ENCODE data around the gene FAM177B.

The FAM177B gene

DNA sequence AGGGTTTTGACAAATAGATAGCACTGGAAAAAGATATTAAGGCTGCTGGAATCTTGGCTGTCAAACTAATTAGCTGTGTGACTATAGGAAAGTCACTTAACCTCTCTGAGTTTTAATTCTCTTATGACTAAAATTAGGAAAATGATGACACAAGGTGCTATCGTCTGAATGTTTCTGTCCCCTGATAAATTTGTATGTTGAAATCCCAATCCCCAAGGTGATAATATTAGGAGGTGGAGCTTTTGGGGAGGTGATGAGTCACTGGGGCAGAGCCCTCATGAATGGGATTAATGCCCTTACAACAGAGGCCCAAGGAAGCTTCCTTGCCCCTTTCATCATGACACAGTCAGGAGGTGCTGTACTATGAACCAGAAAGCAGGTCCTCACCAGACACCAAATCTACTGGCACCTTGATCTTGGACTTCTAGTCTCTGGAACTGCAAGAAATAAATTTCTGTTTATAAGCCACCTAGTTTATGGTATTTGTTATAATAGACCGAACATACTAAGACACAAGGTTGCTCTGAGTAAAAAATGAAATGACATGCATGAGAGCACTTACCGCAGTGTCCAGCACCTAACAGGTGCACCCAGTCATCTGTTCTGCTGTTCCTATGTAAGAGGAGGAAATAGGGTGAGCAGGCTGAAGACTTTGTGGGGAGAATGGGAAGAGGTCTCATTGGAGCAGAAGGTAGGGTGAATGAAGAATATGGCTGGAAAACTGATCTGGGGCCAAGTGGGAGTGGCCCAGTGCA, 51.6 kb downstream of the FAM177B start:
- no peak for DNase-seq

- DNase-seq: no peak
Observed at GRCh38 chr1:222790115-222790514, 53.1 kb downstream of the FAM177B start.

DNA sequence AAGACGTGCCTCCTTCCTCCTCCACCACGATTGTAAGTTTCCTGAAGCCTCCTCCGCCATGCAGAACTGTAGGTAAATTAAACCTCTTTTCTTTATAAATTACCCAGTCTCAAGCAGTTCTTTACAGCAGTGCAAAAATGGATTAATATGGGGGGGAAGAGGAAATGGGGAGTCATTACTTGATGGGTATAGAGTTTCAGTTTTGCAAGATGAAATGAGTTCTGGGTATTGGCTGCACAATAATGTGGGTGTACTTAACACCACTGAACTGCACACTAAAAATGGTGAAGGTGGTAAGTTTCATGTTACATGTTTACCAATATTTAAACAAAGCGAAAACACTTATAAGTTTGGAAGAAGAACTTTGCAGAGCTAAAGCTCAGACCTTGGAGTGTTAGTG, 53.5 kb downstream of the FAM177B start:
- no peak for DNase-seq

- DNase-seq: no peak
Observed at GRCh38 chr1:222791006-222791710, 54.2 kb downstream of the FAM177B start.

DNA sequence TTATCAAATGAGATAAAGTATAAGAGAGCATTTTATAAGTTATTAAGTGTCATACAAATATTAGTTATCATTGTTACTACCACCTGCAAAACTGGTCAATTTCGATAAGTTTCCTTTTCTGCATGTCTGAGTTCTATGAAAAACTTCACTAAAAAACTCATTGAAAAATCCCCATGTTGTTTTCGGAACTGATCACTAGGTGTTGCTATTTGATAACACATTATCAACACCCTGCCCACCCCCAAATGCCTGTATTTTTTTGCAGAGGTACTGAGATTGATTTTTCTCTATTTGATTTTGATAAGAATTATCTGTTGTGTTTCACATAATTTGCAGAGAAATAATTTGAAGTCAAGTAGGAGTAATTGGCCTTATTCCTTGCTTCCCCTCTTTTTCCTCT, 55.7 kb downstream of the FAM177B start:
- no peak for DNase-seq

DNA sequence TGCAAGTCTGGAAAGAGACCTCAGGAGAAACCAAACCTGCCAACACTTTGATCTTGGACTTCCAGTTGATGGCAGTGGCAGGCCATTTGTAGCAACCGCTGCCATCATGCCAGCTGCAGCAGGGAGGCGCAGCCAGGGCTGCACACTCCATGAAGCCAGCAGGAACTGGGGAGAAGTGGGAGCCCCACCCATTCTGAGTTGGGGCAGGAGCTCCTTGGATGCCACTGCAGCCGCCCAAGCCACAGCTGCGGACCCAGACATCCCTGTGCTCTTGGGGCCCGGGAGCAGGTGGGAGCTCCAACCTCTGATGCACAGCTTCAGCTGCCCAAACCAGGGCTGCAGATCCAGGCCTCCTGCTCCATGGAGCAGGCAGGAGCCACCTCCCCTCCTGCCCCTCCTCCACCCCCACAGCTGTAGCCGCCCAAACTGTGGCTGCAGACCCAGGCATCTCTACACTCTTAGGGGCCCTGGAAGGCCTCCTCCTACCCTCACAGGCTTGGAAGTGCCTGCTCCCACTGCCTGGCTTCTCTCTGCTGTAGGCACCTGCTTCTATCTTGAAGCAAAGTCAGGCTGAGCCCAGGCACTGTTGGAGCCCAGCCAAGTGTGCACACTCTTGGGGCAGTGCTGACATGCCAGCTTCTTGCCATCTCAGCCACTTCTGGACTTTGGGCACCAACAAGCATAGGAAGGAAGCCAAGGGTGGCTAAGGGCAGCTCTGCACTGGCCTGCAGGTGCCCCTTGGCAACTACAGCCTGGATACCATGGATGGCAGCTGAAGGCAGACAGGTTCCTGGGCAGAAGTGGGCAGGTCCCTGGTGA, 57.9 kb downstream of the FAM177B start:
- no peak for DNase-seq

- peak; percentile 41 for DNase-seq
Observed at GRCh38 chr1:222798116-222798515, 61.1 kb downstream of the FAM177B start.

- DNase-seq: no peak
Observed at GRCh38 chr1:222798975-222799374, 62.0 kb downstream of the FAM177B start.
